NCI-H526 treated with DMSO at 0.1 percent for 48 hours (cell line): ENCODE data around the gene PEX14.

Experiments used
- DNase-seq: peaks from one replicate; lab custom pipeline; 2025; lab: John Stamatoyannopoulos, UW

Gene PEX14

GRCh38 chr1:10635085-10635896 is 160.5 kb downstream of the PEX14 start:
- DNase-seq: no peak

GRCh38 chr1:10635992-10636391 is 161.2 kb downstream of the PEX14 start:
- DNase-seq: no peak

- DNase-seq: no peak
These were observed 162.7 kb downstream of the PEX14 start for GRCh38 chr1:10637400-10637799.

GRCh38 chr1:10637834-10638558 is 163.2 kb downstream of the PEX14 start:
- no peak for DNase-seq

DNA sequence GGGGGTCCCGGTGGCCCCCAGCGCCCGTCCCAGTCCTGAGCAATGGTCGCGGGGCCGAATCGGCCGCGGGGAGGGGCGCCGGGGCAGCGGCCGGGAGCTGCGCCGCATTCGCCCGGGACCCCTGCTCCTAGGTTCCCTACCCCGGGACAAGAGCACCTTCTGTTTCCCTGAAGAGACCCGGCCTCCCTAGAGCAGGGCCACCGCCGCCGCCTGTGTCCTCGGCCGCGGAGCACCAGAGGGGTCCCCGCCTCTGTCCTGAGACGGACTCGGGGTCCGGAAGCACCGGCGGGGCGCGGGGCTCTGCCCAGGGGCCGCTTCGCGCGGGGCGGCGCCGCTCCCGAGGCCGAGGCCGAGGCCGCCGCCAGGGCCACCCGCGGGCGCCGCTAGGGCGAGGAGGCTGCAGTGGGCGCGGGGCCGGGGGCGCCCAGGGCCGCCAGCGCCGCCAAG is 163.8 kb downstream of the PEX14 start:
- no peak for DNase-seq

GRCh38 chr1:10639011-10639774 is 164.4 kb downstream of the PEX14 start:
- DNase-seq: no peak

GRCh38 chr1:10639775-10640578 is 165.2 kb downstream of the PEX14 start:
- DNase-seq: no peak

DNA sequence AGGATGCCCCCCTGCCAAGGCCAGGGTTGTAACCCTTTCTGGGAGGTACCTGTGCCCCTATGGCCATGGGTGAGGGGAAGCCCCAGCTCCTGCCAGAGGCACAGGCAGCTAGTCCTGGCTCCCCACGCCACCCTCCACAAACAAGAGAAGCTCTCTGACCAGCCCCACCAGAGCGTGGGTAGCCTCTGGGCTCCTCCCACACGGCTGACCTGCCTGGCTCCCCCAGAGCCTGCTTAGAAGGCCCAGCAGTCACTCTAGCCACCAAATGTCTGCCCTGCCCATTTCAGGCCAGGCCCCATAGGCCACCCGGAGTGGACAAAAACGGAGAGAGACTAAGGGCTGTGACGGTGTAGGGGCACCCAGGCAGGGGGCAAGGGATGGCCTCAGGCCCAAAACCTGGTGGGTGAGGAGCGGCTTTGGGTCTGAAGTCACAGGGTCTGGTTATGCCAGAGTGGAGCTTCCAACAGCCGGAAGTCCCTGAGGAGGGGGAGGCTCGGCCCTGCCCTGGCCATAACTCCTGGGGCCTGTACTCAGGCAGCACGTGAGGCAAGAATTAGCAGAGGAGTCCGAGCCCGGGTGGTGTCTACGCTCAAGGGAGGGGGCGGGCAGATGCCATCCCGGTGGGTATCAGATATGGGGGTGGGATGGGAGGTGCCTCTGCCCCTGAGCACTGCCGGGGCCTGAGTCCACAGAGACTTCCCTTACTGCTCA is 166.2 kb downstream of the PEX14 start:
- DNase-seq: no peak

DNA sequence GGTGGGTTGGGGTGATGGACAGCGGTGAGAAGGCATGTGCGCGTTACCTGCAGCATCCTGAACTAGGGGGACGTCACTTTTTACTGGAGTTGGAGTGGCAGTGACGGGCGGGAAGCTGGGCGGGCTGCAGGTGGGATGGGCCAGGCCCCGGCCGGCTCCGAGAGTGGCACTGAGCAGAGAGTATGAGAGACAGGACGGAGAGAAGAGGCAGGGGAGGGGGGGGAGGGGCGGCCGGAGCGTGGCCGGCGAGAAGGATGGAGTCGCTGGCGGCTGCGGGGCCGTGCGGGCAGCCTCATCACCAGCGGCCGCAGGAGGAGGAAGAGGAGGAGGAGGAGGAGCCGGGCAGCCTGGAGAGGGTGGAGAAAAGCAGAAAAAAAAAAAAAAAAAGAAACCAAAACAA is 167.2 kb downstream of the PEX14 start:
- no peak for DNase-seq

- no peak for DNase-seq
These were observed 167.8 kb downstream of the PEX14 start for GRCh38 chr1:10642403-10643080.

DNA sequence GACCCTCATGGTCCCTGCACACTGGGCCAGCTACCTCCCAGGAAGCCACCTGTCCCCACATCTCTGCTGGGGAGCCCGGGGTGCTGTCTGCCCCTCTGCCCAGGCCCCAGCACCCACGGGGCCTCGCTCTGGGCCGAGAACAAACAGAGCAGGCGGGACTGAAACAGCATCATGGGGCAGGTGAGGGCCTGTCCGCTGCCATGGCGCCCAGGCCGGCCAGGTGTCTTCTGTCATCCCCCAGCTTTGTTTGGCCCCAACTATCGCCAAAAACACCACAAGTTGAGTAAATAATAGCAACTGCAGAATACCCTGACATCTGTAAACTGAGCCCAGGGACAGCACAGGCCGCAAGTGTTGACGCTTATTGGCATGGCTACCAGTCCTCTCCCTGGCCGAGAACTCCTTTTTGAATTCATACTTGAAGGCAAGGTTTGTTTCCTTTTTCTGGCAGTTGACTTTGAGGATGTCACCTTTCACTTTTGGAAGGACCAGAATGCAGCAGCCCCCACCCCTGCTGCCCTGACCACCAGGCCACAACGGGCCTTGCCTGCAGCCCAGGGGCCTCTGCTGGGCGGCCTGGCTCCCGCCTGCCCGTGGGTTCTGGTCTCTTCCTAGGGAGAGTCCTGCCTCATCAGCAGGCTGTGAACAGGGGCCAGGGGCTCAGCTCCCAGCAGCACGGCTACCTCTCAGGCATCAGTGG is 169.0 kb downstream of the PEX14 start:
- DNase-seq: no peak

GRCh38 chr1:10644307-10645128 is 169.8 kb downstream of the PEX14 start:
- no peak for DNase-seq

DNA sequence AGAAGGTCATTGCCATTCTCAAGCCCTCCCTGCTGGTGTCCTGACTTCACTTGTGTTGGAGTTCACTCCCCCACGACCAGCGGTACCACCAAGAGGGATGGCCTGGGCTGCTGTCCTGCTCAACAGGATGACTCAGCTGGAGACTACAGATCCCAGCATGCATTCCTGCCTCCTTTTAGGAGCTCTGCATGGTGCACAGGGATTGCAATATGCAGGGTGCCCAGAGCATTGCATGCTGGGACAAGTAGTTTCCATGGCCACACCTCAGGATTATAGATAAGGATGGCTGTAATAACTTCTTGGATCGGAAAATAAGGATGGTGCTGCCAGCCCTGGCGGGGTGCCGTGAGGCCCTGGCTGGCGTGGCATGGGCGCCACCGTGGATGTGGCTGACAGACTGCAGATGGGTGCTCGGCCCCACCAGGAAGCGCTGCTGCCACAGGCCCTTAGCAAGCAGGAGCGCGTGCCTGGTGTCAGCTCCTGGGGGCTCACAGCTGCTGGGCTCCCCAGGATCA is 171.7 kb downstream of the PEX14 start:
- no peak for DNase-seq

DNA sequence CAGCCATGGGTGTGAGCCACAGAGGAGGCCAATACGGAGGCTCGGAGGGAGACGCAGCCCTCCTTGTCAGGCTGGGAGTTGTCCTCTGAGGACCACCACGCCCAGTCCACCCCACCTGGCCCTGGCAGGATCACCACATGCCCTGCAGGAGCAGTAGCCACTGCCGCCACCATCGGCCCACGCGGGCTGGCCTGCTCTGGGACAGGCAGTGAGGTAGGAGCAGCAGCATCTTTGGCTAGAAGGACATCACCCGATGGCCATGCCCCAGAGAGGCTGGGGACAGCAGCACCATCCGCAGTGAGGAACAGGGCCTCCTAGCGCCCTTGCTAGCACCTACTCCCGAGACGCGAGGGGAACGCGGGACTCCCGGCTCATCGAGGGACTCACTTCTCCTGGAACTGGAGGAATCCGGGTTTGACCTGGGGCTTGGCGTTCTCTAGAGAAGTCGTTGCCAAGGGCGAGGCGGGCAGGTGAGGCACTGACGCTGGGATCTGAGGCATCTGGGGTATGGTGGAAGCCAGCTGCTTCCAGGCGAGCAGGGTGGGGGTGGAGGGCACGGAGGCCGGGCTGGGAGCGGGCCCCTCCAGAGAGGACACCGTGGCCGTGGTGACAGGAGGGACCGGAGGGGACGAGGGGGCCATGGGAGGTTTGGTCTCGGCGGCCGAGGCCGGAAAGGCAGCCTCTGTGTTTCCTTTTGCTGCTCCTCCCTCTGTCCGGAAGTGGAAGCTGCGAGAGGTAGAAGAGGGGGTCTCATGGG is 172.8 kb downstream of the PEX14 start:
- no peak for DNase-seq

- DNase-seq: no peak
These were observed 174.2 kb downstream of the PEX14 start for GRCh38 chr1:10648689-10649516.

DNA sequence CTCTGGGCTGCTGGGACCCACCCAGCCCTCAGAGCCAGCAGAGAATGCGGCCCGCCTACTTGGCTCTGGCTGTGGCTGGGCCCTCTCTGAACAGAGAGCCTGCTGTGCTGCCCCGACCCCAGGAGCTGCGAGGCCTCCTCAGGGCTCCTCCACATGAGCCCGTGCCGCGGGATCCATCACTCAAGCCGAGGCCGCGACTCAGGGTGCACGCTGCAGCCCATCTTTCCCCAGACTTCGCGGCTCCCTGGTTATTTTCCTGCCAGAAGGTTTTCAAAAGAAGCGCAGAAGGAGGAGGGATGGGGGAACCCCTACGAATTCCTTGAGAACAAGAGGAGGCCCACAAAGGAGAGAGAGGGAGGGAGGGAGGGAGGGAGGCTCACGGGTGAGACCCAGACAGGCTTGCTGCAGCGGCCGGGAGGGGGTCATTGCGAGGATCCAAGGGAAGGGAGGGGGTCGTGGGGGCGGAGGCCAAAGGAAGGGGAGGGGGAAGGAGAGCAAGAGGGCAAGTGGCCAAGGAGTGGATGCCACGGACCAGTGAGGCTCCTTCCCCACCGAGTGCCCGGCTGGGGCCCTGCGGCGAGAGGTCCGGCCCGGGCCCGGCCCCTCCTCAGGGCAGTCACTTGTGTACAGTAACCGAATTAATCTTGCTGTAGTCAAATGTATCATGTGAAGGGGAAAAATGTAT is 174.9 kb downstream of the PEX14 start:
- no peak for DNase-seq
